Sigmoid colon (tissue), 7 donors: ENCODE results near the gene SERPINB1. TPM values are rescaled to one million over a fixed set of nuclear protein-coding genes. Genes with fewer than 3 reads are reported as not detected.

Experiments used
- DNase-seq: peaks from one replicate; pipeline ENCODE4 v3.0.0-alpha.2; 2019
- H3K27ac ChIP-seq, 4 donors: fragments of 200-600 bp; sonication (generic); one replicate each; pipeline ENCODE4 v1.5.1; 2016 to 2019; ENCODE audit warnings: mild to moderate bottlenecking in 1 of 4
- H3K27me3 ChIP-seq, 3 donors: fragments of 200-600 bp; sonication (generic); one replicate each; pipeline ENCODE4 v1.5.1; 2019; ENCODE audit warnings: mild to moderate bottlenecking in 1 of 3
- H3K36me3 ChIP-seq, 4 donors: fragments of 200-600 bp; sonication (generic); one replicate each; pipeline ENCODE4 v1.5.1; 2016 to 2019
- H3K4me1 ChIP-seq, 4 donors: fragments of 200-600 bp; sonication (generic); one replicate each; pipeline ENCODE4 v1.5.1; 2017 to 2019
- H3K4me3 ChIP-seq, 4 donors: fragments of 200-600 bp; sonication (generic); one replicate each; pipeline ENCODE4 v1.5.1; 2017 to 2019; ENCODE audit warnings: mild to moderate bottlenecking in 2 of 4, moderate library complexity in 1 of 4
- H3K9me3 ChIP-seq, 4 donors: fragments of 200-600 bp in 3 of 4; sonication (generic) in 3 of 4; one replicate each; pipeline versions ENCODE4 v1.5.1 to v1.6.1; 2013 to 2019
- EP300 ChIP-seq, 4 donors: sonication (generic); formaldehyde crosslinking; IDR thresholded peaks; one replicate each; pipeline ENCODE4 v1.6.1; 2017; ENCODE audit warnings: antibody characterized with exemption in 4 of 4
- POLR2A ChIP-seq, 2 donors: fragments of 450-650 bp; IDR thresholded peaks; one replicate each; pipeline ENCODE4 v1.6.1; 2016; ENCODE audit warnings: antibody characterized with exemption in 2 of 2, mild to moderate bottlenecking in 2 of 2, moderate library complexity in 2 of 2
- POLR2AphosphoS5 ChIP-seq, 4 donors: sonication (generic); formaldehyde crosslinking; IDR thresholded peaks; one replicate each; pipeline ENCODE4 v1.6.1; 2017; ENCODE audit warnings: antibody characterized with exemption in 4 of 4
- WGBS, 2 donors: extraction: QIAGEN DNeasy Blood & Tissue Kit; methylation state at CpG; one replicate each; pipeline ENCODE4 v1.1.7; 2013; 5-methylcytosine and 5-hydroxymethylcytosine counted together
- intact Hi-C: fragments of 100-400 bp; cut with DNase I; formaldehyde crosslinking; loops from one replicate; pipeline ENCODE4 v1.15.1; 2023
- polyA plus RNA-seq, 3 donors: library from polyadenylated mRNA; stranded (reverse); fragments of 200-250 nt; gene quantifications; one replicate each; pipeline ENCODE4 v1.2.3, GENCODE V29; 2013
- small RNA-seq, 3 donors: library from RNA; depleted of rRNA; stranded (forward); fragments of <200 nt; gene quantifications; one replicate each; pipeline ENCODE3, GENCODE V24; 2016
- total RNA-seq, 4 donors: library from RNA; depleted of rRNA; stranded (reverse); fragments of >200 nt; gene quantifications; one replicate each; pipeline ENCODE4 v1.1.0, GENCODE V29; 2016
- TF ChIP-seq, protein P1 (sequence below), 4 experiments: fragments of 450-650 bp in 3 of 4; fragments of 200-600 bp in 1 of 4; IDR thresholded peaks; one replicate each; pipeline ENCODE4 v1.5.1; 2016 to 2019; ENCODE audit warnings: antibody characterized with exemption in 4 of 4, mild to moderate bottlenecking in 3 of 4, moderate library complexity in 2 of 4
- donor health status: healthy with polysubstance abuse.
- donor health status: Bipolar disorder and iron deficiency.
- donor health status: healthy.

SERPINB1 gene
- total and polyA plus RNA-seq, 7 donors, result 19.6 to 230 (median 88.0) TPM

GRCh38 chr6:2782356-2782708 lies 59.3 kb downstream of the SERPINB1 start:
- H3K27me3 ChIP-seq, result no peaks in the 10 kb centered on the region
- no peak for DNase-seq
- 89 to 91% methylated on average over 9 of the region's 9 CpGs for WGBS, 2 donors
- TF ChIP-seq, protein P1, sequence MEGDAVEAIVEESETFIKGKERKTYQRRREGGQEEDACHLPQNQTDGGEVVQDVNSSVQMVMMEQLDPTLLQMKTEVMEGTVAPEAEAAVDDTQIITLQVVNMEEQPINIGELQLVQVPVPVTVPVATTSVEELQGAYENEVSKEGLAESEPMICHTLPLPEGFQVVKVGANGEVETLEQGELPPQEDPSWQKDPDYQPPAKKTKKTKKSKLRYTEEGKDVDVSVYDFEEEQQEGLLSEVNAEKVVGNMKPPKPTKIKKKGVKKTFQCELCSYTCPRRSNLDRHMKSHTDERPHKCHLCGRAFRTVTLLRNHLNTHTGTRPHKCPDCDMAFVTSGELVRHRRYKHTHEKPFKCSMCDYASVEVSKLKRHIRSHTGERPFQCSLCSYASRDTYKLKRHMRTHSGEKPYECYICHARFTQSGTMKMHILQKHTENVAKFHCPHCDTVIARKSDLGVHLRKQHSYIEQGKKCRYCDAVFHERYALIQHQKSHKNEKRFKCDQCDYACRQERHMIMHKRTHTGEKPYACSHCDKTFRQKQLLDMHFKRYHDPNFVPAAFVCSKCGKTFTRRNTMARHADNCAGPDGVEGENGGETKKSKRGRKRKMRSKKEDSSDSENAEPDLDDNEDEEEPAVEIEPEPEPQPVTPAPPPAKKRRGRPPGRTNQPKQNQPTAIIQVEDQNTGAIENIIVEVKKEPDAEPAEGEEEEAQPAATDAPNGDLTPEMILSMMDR (IDR thresholded peaks at IDR 0.05), result no peak
- TF ChIP-seq POLR2AphosphoS5 (IDR thresholded peaks at IDR 0.05) (no peak), POLR2A (IDR thresholded peaks at IDR 0.05) (no peak), EP300 (IDR thresholded peaks at IDR 0.05) (no peak)
- peaks cover 5 to 53% (median 14%) of the 10 kb centered on the region in 4 donors for H3K36me3 ChIP-seq
- H3K4me1 ChIP-seq, result peaks cover 0 to 19% (median 0%) of the 10 kb centered on the region in 4 donors
- no peaks in the 10 kb centered on the region for H3K9me3 ChIP-seq
- no peak overlapping the region for H3K27ac ChIP-seq
- H3K4me3 ChIP-seq, result no peak overlapping the region
- intact Hi-C loops, result no loop called here

Small RNA genes within 50 kb of the gene (small RNA-seq; reads per million reads assigned to genes)
- gene MIR4645, result 0 to 0.32 (median 0.06) reads per million in 3 donors

Other genes with a start within 250 kb of the SERPINB1 start
- gene MYLK4, start 90.9 kb downstream of the SERPINB1 start, total RNA-seq, result 1 to 10 TPM in 1 of 4 donors, under 1 TPM in 3; 0.28 to 1.1 (median 0.34) TPM
- gene MYLK4, start 90.9 kb downstream of the SERPINB1 start, polyA plus RNA-seq, result under 1 TPM in 2 of 3 donors, not detected in 1; under 0.01 to 0.31 TPM
- gene WRNIP1, start 76.5 kb downstream of the SERPINB1 start, total RNA-seq, result 10 to 100 TPM; 41.0 to 56.6 (median 47.9) TPM
- gene WRNIP1, start 76.5 kb downstream of the SERPINB1 start, polyA plus RNA-seq, result 10 to 100 TPM; 42.0 to 49.5 (median 47.3) TPM
- 1 to 10 TPM; 5.0 to 7.5 (median 6.1) TPM for gene SERPINB9, start 61.4 kb upstream of the SERPINB1 start, total RNA-seq
- 10 to 100 TPM in 1 of 3 donors, 1 to 10 TPM in 2; 2.3 to 16.2 (median 2.4) TPM for gene SERPINB9, start 61.4 kb upstream of the SERPINB1 start, polyA plus RNA-seq
- gene SERPINB6, start 129.7 kb upstream of the SERPINB1 start, total RNA-seq, result 100 to 1,000 TPM; 150 to 207 (median 174) TPM
- 100 to 1,000 TPM; 152 to 194 (median 178) TPM for gene SERPINB6, start 129.7 kb upstream of the SERPINB1 start, polyA plus RNA-seq
- 10 to 100 TPM; 14.7 to 33.2 (median 24.0) TPM for gene NQO2, start 158.0 kb upstream of the SERPINB1 start, total RNA-seq
- 10 to 100 TPM; 12.5 to 18.0 (median 16.1) TPM for gene NQO2, start 158.0 kb upstream of the SERPINB1 start, polyA plus RNA-seq
- 10 to 100 TPM; 19.7 to 27.3 (median 22.7) TPM for gene RIPK1, start 226.6 kb upstream of the SERPINB1 start, total RNA-seq
- 10 to 100 TPM; 20.4 to 23.8 (median 20.7) TPM for gene RIPK1, start 226.6 kb upstream of the SERPINB1 start, polyA plus RNA-seq